ENCODE measurements around the gene RCBTB2.

The RCBTB2 gene

DNA sequence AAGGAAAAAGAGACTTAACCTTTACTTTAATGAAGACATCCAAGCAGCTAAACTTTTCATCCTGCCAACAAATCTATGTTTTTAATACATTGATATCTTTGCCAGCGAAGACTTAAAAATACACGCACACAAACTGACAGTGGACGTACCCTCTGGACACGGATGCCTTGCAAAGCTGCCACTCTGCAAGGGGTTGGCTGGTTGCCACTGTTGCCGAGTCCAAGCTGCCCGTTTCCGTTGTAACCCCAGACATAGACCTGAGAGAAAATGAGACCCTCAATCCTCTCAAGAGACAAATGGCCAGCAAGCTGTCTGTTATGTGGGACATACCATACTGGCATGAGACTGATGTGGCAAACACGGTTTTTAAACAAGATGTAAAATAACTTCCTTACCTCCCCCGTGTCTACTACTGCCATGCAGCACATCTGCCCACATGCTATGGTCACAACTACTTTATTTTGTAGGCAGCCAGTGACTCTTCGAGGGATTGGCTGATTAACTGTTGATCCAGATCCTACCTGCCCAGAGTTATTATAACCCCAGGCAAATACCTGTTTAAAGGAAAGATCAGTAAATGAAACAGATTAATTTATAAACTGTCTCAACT lies 21.2 kb downstream of the RCBTB2 start (continued):
- TF ChIP-seq, protein P1, sequence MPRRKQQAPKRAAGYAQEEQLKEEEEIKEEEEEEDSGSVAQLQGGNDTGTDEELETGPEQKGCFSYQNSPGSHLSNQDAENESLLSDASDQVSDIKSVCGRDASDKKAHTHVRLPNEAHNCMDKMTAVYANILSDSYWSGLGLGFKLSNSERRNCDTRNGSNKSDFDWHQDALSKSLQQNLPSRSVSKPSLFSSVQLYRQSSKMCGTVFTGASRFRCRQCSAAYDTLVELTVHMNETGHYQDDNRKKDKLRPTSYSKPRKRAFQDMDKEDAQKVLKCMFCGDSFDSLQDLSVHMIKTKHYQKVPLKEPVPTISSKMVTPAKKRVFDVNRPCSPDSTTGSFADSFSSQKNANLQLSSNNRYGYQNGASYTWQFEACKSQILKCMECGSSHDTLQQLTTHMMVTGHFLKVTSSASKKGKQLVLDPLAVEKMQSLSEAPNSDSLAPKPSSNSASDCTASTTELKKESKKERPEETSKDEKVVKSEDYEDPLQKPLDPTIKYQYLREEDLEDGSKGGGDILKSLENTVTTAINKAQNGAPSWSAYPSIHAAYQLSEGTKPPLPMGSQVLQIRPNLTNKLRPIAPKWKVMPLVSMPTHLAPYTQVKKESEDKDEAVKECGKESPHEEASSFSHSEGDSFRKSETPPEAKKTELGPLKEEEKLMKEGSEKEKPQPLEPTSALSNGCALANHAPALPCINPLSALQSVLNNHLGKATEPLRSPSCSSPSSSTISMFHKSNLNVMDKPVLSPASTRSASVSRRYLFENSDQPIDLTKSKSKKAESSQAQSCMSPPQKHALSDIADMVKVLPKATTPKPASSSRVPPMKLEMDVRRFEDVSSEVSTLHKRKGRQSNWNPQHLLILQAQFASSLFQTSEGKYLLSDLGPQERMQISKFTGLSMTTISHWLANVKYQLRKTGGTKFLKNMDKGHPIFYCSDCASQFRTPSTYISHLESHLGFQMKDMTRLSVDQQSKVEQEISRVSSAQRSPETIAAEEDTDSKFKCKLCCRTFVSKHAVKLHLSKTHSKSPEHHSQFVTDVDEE (CRISPR knock-in tag; IDR thresholded peaks at IDR 0.05), result no peak
- TF ChIP-seq ZNF565 (CRISPR knock-in tag; conservative IDR thresholded peaks at IDR 0.05; ENCODE audit: low read depth) (no peak), TOX (CRISPR knock-in tag; IDR thresholded peaks at IDR 0.05; ENCODE audit: borderline replicate concordance) (no peak), RARB (CRISPR knock-in tag; IDR thresholded peaks at IDR 0.05) (no peak)
- TF ChIP-seq, protein P2, sequence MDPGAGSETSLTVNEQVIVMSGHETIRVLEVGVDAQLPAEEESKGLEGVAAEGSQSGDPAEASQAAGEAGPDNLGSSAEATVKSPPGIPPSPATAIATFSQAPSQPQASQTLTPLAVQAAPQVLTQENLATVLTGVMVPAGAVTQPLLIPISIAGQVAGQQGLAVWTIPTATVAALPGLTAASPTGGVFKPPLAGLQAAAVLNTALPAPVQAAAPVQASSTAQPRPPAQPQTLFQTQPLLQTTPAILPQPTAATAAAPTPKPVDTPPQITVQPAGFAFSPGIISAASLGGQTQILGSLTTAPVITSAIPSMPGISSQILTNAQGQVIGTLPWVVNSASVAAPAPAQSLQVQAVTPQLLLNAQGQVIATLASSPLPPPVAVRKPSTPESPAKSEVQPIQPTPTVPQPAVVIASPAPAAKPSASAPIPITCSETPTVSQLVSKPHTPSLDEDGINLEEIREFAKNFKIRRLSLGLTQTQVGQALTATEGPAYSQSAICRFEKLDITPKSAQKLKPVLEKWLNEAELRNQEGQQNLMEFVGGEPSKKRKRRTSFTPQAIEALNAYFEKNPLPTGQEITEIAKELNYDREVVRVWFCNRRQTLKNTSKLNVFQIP (CRISPR knock-in tag; IDR thresholded peaks at IDR 0.05; ENCODE audit: borderline replicate concordance, low read depth), result no peak

DNA sequence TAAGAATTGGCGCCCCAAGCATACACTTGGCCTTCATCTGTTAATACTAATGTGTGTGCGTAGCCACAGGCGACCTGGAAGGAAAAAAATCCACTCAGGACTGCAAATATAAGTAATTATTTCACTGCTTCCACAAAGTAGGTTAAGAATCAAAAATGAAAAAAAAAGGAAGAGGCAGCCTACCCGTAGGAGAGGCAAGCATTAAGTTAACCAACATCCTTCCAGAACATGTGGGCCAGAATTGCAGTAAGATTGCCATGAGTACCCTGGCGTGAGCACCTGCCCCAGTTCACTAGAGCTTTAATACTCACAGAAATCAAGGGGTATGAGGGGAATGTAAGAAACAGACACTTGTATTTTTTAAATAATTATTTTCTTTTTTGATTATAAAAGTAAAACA lies 22.2 kb downstream of the RCBTB2 start:
- TF ChIP-seq ZC3H10 (CRISPR knock-in tag; IDR thresholded peaks at IDR 0.05) (no peak), ARNTL (CRISPR knock-in tag; IDR thresholded peaks at IDR 0.05; ENCODE audit: borderline replicate concordance, low read depth) (no peak), PPARA (CRISPR knock-in tag; IDR thresholded peaks at IDR 0.05; ENCODE audit: borderline replicate concordance) (no peak), ZNF8 (CRISPR knock-in tag; IDR thresholded peaks at IDR 0.05) (no peak), TCF4 (CRISPR knock-in tag; IDR thresholded peaks at IDR 0.05; ENCODE audit: borderline replicate concordance) (no peak), ESRRG (CRISPR knock-in tag; IDR thresholded peaks at IDR 0.05) (no peak), ZNF70 (CRISPR knock-in tag; IDR thresholded peaks at IDR 0.05) (no peak), ISL1 (CRISPR knock-in tag; IDR thresholded peaks at IDR 0.05) (no peak), ZFP30 (CRISPR knock-in tag; IDR thresholded peaks at IDR 0.05) (no peak), OSR1 (CRISPR knock-in tag; IDR thresholded peaks at IDR 0.05) (no peak), ZFP3 (CRISPR knock-in tag; IDR thresholded peaks at IDR 0.05) (no peak)
- TF ChIP-seq, protein P2 (CRISPR knock-in tag; IDR thresholded peaks at IDR 0.05; ENCODE audit: borderline replicate concordance, low read depth), result no peak
- TF ChIP-seq, protein P3, sequence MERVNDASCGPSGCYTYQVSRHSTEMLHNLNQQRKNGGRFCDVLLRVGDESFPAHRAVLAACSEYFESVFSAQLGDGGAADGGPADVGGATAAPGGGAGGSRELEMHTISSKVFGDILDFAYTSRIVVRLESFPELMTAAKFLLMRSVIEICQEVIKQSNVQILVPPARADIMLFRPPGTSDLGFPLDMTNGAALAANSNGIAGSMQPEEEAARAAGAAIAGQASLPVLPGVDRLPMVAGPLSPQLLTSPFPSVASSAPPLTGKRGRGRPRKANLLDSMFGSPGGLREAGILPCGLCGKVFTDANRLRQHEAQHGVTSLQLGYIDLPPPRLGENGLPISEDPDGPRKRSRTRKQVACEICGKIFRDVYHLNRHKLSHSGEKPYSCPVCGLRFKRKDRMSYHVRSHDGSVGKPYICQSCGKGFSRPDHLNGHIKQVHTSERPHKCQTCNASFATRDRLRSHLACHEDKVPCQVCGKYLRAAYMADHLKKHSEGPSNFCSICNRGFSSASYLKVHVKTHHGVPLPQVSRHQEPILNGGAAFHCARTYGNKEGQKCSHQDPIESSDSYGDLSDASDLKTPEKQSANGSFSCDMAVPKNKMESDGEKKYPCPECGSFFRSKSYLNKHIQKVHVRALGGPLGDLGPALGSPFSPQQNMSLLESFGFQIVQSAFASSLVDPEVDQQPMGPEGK (CRISPR knock-in tag; IDR thresholded peaks at IDR 0.05; ENCODE audit: borderline replicate concordance), result no peak
- TF ChIP-seq, protein P4, sequence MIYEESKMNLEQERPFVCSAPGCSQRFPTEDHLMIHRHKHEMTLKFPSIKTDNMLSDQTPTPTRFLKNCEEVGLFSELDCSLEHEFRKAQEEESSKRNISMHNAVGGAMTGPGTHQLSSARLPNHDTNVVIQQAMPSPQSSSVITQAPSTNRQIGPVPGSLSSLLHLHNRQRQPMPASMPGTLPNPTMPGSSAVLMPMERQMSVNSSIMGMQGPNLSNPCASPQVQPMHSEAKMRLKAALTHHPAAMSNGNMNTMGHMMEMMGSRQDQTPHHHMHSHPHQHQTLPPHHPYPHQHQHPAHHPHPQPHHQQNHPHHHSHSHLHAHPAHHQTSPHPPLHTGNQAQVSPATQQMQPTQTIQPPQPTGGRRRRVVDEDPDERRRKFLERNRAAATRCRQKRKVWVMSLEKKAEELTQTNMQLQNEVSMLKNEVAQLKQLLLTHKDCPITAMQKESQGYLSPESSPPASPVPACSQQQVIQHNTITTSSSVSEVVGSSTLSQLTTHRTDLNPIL (CRISPR knock-in tag; IDR thresholded peaks at IDR 0.05; ENCODE audit: low read depth), result no peak
- TF ChIP-seq, protein P5, sequence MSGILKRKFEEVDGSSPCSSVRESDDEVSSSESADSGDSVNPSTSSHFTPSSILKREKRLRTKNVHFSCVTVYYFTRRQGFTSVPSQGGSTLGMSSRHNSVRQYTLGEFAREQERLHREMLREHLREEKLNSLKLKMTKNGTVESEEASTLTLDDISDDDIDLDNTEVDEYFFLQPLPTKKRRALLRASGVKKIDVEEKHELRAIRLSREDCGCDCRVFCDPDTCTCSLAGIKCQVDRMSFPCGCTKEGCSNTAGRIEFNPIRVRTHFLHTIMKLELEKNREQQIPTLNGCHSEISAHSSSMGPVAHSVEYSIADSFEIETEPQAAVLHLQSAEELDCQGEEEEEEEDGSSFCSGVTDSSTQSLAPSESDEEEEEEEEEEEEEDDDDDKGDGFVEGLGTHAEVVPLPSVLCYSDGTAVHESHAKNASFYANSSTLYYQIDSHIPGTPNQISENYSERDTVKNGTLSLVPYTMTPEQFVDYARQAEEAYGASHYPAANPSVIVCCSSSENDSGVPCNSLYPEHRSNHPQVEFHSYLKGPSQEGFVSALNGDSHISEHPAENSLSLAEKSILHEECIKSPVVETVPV (CRISPR knock-in tag; IDR thresholded peaks at IDR 0.05), result no peak
- TF ChIP-seq, protein P1 (CRISPR knock-in tag; IDR thresholded peaks at IDR 0.05), result no peak
- ATAC-seq, result no peak

Measured in SK-N-SH treated with all-trans-retinoic acid at 6 μM for 48 hours (cell line).